GM21619 (cell line): ENCODE results near the gene ACTN4.

ENCODE experiments used
- ATAC-seq: cut with Tn5 transposase; IDR thresholded peaks from one replicate; pipeline ENCODE4 v1.9.1; 2021; ENCODE audit not compliant: unreplicated experiment

Gene ACTN4

DNA sequence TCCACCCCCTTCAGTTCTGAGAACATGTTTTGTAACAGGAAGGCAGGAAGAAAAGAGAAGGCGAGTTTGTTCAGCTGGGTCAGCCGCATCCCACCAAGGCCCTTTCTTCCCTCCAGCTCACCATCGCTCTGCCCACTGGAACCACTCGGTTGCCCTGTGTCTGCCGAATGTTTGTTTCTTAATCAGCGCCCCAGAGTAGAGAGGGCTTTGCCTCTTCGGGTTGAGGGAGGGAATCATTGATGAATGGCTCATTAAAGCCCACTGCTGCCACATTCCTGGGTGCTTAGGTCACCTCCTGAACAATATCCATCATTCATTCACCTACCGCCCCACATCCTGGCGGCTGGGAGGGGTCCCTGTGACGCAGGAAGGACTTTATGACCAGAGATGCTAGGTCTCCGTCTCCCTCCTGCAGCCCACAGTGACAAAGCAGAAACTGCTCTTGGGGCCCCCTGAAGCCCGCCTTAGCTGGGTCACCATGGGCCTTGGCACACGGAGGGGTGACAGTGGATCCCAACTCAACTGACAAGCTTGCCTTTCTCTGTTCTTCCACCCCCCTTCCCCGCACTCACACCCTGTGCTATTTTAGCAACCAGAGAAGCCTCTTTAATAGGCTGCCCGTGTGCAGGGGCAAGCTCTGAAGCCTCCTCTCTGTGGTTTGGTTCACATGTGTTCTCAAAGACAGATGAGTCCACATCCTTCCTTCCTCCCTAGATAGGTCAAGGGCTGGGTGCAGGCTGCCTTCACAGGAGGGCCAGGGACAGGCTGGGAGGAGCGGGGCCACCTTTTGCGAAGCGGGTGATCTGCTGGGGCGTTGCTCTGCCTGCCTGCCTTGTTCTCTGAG is 46.2 kb downstream of the ACTN4 start:
- ATAC-seq = peak; percentile 54

DNA sequence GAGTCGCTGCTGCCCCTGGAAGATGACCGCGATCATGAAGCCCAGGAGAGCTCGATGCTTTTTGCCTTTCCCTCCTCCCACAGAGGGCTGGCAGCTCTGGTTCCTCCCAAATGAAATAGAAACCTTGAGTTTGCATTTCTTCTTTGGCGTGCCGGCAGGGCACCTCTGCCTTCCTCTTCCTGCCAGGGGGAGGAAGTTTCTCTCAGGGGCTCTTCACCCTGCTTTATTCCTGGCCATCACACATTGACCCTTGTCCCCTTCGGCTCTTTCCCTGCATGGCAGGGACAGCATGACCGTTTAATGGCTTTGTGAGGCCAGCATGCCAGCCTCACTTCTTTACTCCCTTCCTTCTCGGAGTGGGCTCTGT is 47.9 kb downstream of the ACTN4 start:
- ATAC-seq = no peak

DNA sequence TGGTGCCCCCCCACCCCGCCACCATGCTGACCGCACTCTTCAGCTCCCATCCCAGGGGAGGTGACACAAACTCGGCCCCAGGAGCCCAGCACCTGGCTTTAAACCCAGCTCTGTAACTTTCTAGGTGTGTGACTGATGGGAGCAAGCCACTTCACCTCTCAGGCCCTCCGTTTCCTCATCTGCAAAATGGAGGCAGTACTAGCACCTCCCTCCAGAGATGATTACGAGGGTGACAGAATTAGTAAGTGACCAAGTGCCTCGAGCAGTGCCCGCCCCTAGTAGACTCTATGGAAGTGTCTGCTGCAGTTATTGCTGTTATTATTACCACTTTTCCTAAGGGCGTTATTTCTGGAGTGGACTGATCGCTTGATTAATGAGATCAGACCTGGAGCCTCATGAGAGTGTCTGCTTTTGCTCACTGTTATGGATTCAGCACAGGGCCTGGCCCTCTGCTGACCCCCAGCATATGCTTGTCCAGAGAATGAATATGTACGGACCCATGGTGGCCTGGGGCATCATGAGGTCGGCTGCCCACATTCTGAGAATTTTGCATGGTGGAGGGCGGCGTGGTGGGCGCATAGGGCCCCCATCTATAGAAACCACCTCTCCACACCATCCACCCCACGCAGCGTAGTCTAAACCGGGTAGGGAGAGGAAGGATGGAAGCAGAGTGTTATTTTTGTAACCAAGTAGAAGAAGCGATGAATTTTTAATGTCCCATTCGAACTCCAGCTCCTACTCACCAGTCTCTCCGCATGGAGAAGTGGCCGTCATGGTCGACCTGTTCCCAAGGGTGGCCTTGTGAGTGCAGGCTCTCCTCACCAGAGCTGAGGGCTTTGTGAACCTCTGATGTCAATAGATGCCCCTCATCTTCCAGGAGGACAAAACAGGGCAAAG is 48.6 kb downstream of the ACTN4 start:
- ATAC-seq = no peak

DNA sequence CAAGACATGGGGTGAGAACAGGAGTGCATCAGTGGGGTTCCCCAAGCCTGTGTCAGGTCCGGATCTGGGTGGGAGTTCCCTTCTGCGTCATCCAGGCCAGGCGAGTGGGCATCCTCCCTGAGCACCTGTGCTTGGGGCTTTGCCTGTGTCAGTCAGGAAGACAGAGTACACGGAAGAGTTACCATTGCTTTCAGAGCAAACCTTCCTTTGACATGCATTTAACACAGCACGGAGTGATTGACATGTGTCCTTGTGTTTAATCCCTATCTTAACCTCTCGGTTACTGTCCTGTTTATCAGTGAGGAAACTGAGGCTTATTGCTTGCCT is 49.2 kb downstream of the ACTN4 start:
- ATAC-seq = no peak

DNA sequence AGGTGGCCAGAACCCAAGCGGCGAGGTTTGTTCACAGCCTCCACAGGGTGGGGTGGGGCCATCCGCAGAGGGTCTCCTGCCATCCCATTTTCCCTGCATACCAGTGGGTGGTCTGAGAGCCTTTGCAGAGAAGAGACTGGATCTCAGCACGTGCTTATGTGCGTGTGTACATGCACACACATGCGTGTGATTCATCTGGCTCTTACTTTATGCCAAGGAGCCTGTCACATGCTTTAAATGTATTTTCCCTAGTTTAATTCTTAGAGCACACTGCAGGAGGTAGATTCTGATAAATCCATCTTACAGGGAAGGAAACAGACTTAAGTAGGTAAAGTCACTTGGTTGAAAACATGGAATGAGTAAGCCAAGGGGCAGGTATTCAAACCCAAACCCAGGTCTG is 49.7 kb downstream of the ACTN4 start:
- ATAC-seq = no peak

DNA sequence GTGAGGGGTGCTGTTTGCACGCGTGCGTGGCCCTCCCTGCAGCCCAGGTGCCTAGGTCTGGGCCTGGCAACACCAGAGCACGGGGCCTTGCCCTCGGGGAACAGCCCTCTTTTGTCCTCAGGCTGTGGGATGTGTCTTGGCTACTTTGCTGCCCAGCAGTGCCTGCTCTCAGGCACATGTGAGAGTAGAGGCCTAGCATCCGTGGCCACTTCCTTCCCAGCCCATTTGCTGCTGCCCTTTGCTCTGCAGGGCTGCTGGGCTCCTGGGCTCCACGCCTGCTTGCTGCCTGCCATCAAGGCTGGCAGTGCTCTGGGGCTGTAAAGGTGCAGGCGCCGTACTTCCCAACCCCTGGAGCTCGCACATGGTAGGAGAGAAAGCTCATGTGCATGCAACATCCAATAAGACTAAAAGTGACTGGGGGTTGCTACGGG is 50.2 kb downstream of the ACTN4 start:
- ATAC-seq = no peak

DNA sequence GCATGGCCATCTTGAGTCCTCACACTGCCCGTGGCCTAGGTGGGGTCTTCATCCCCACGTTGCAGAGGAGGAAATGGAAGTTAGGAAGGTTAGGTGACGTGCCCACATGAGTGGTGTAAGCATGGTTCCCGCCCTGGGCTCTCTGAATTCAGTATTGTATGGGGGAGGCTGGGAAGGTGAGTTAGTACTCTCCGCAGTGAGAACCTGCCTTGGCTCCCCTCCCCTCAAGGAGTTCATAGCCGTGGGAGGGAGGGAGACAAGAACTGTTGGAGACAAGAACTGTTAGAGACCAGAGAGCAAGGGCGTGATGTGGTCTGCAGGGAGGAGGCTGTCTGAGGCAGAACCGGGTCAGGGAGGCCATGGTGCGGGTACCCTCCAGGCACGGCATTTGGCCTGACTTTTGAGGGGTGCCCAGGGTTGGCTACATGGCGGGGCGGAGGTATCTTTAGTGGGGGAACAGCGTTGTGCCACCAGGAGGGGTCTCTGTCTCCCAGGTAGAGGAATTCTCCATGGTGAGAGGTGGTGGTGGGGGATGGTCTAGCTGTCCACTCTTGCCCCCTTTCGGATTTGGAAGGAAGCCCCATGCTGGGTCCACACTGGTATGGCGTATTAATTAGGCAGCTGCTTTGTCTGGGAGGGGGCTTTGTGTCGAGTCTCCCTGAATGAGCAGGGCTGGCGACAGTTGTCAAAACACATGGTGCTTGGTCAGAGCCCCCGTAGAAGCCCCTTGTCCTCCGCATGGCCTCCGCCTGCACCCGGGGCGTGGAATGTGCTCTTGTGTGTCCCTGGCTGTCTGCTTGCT is 51.0 kb downstream of the ACTN4 start:
- ATAC-seq = no peak

DNA sequence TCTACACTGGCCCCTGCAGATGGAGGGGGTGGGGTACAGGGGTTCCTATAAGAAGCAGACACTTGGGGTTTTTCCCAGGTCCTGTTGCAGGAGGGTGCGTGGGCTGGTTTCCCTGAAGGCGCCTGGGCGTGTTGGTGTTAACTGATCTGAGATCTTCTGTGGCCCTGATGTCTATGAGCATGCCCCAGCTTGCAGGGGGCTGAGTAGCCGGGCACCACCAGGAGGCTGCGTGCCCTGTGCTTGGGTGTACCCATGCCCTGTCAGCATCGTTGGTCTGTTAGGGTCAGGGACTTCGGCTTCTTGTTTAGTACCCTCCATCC is 51.5 kb downstream of the ACTN4 start:
- no peak for ATAC-seq

DNA sequence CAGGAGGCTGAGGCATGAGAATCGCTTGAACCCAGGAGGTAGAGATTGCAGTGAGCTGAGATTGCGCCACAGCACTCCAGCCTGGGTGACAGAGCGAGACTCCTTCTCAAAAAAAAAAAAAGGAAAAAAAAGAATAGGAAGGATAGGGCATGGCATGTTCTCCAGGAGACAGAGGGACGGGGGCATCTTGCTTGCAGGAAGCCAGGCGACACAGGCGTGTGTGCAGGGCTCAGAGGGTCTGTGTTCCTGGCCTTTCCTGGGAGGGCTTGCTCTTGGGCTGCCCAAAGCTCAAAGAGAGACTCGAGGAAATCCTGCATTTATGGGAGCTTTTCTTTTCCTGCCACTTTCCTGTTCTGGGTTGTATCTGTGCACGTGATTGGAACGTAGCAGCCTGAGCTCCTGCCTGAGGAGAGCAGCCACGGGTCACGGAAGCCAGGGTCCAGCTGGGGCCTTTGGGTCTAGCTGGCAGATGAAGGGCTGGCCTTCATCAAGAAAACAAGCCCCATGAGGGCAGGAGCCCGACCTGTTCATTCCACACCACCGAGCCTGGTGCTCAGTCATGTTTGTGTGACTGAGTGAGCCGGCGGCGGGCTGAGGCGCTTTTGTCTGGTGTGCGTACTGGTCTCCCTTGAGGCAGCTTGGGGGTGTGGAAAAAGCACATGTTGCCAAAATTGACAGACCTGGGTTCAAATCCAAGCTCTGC is 52.3 kb downstream of the ACTN4 start:
- no peak for ATAC-seq

DNA sequence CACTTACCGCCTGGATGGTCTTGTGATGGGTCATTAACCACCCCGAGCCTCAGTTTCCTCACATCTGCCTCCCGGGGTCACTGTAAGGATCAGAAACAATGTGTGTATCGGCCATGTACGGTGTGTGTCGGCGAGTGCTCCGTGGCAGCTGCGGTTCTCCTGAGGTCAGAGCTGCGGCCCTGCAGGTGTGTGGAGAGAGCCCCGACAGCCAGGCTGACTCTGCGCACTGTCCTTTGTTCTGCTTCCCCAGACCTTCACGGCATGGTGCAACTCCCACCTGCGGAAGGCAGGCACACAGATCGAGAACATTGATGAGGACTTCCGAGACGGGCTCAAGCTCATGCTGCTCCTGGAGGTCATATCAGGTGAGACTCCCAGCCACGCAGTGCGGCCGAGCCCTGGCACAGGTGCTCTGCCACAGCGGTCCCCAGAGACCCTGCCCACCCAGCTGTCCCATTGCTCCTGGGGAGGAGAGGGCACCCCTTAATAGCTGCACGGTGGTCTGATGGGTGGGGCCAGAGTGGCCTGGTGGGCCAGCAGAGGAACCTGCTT is 53.0 kb downstream of the ACTN4 start:
- no peak for ATAC-seq

DNA sequence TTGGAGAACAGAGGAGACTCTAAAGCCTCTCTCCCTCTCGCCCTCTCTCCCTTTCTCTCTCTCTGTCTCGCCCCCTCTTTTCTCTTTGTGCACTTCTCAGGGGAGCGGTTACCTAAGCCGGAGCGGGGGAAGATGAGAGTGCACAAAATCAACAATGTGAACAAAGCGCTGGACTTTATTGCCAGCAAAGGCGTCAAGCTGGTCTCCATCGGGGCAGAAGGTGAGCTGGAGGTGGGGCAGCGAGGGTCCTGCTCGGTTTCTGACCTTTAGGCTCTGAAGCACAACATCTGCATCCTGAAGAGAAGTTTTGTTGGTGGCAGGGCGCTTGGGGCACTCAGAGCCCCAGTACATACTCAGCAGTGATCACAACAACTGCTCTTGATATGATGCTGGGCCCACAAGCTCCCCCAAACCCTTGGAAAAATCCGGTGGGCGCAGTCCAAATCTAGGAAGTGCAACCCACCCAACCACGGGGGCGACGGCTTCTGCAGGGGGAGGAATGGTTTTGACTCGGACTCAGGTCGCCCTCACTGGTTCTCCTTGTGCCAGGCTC is 53.5 kb downstream of the ACTN4 start:
- no peak for ATAC-seq

DNA sequence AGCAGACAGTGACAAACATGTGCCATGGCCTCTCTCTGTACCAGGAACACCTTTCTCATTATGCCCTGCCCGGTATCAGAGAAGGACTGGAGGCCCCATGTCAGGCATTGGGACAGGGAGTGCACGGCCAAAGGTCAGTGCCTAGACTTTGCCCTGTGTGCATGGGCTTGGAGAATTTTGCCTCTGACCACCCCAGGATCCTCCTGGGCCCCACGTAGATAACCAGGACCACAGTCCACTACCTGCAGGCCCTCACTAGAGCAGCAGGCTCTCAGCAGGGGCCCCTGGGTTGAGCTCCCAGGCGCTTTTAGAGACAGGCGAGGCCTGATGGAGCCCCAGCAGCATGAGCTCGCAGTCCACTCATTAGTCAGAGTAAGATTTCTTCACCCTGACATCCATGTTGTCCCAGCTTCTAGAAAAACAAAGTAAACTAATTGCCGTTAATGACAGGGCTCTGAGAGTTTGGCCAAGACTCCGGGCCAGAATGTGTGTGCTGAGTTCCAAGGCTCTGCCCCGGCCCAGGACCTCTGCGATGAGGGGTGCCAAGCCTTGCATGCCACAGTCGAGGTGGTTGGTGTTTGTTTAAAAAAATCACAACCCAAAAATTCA is 54.1 kb downstream of the ACTN4 start:
- ATAC-seq = no peak

DNA sequence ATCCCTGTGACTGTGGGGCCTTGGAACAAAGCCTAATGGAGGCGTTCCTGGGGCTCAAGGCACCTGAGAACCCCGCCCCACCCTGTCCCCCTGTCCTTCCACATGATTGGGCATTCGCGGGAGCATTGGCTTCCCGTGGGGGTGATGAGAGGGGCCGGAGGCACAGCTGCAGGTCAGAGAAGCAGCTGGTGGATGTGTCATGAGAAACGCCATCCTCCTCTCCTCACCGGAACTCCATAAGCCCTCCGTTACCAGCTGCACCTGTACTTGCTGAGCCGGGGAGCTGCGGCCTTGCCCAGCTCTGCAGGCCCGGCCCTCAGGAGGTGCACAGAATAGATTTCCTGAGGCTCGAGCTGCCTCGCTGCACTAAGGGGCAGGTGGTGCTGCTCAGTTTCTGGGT is 54.8 kb downstream of the ACTN4 start:
- no peak for ATAC-seq

DNA sequence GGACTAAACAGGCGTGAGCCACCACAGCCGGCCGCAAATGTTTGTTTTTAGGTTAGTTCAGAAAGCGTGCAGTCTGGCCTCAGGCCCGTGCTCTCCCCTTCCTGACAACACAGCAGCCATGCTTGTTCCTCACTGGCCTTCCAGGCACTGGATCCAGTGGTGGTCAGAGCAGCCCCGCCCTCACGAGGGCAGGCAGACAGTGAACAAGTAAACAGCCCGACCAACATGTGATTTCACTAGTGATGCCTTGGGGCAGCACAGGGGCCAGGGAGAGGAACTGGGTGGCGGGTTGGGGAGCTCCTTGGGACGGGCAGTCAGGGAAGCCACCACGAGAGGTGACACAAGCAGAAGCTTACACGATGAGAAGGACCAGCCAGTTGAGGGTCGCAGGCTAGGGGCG is 56.1 kb downstream of the ACTN4 start:
- no peak for ATAC-seq

DNA sequence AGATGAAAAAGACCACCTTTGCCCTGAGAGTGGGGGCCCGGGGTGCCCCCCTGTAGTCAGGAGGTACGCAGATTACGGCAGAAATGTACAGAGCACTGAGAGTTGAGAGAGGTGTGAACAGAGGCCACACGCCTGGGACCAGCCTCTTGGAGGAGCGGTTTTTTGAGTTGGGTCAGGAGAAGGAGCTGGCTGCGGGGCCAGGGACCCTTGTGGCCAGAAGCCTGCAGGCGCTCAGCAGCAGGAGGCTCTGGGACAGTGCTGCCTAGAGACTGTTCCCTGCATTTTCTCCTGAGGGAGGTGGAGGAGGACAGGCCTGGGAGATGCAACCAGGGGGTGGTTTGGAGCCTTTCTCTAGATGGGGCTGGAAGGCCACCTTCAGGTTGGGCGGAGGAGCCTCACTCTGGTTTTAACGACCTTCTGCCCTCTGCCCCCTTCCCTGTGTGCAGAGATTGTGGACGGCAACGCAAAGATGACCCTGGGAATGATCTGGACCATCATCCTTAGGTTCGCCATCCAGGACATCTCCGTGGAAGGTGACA is 57.1 kb downstream of the ACTN4 start:
- no peak for ATAC-seq

DNA sequence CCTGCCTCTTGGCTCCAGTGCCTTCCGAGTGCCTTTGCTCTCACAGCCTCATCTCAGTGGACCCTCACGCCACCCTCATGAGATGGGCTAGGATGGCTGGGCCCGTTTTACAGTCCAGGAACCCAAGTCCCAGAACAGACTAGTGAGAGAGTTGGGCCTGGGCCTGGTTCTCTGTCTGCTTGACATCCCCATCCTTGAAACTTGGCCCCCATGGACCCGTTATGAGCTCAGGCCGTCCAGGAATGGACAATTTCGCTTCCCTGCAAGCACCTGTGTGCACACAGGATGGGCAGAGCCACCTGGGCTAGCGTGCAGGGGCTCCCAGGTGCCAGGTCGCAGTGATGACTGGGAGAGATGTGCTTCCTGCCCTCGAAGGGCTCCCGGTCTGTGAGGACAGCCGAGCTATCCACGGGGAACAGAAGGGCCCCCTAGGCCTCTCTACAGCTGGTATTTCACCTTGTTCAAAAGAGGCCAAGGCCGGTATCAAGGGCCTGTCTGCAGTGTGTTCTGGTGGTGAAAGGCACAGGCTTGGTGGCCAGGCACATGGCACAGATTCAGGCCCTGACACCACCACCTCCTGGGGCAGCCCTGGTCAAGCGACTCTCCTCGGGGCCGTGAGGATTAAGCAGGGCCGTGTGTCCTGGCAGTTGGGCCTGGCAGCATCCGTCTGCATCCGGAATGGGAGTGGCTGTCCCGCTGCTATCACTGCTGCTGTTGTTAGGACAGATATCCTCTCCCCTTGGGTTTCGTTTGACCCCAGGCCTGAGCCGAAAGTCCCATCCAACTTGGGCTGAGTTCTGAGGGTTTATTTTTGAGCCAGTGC is 58.0 kb downstream of the ACTN4 start:
- ATAC-seq = no peak

DNA sequence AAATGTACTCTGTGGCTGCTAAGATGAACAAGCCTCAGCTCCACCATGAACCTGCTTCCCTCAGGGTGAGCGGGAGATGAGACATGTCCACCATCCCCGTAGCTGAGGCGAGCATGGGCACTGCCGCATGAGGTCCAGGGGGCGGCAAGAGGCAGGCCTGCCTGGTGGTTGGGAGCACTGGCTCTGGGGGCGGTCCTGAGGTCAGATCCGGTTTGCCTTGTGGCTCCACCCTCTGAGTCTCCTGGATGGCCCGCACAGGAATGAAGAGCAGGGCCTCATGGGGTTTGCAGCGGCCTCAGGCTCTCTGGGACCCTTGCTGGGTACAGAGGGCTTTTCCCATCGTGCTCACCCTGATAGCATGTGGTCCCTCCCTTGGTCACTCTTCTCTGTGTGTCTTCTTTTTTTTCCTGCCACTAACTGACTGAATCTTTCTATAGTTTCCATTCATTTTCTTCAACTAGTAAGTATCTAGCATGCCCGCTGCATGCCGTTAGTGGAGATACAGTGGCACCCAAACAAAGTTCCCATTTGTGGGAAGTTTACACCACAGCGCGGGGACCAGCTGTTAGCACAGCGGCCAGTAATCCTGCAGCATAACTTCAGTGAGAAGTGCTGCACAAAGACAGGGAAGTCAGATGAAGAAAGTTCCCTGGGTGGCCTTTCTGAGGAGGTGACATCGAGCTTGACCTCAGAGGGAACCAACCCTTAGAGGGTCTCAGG is 59.5 kb downstream of the ACTN4 start:
- no peak for ATAC-seq

DNA sequence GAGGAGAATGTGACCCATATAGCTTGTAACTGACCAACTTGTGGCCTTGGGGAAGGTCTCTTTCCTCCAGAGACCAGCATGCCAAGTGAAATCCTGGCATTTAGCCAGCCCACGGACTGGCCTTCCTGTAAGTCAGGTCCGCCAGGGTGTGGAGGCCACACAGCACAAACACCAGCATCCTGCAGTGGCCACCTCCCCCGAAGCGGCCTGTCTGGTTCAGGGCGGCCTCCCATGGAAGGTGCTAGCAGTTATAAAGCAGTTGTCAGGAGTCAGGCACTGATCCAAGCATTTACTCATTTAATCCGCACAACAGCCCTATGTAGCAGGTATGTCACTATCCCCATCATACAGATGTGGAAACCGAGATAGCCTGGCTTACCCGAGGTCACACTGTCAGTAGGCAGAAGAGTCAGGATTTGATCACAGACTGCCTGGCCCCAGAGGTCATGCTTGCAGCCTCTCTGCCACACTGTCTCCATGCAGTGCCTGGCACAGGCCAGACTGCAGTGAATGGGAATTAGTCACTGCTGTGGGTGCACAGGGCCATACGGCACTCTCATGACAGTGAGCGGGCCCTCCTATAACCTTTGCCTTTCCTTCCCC is 60.2 kb downstream of the ACTN4 start:
- no peak for ATAC-seq
